CD4-positive, alpha-beta T cell (primary cell): Measurements from ENCODE around the gene ADAMTSL1. TPM values are rescaled to one million over a fixed set of nuclear protein-coding genes. Genes with fewer than 3 reads are reported as not detected.

Experiments used
- ATAC-seq: fragments of 200-7000 bp; cut with Tn5 transposase; one replicate; pipeline ENCODE4 v1.10.0; 2022; ENCODE audit warnings: mild to moderate bottlenecking; ENCODE audit not compliant: poor library complexity
- CTCF ChIA-PET: fragments of 350-600 bp; sonication (Branson Sonifier 250); formaldehyde crosslinking; loops from one replicate; lab custom pipeline; 2021; ENCODE audit warnings: antibody characterized with exemption, inconsistent platforms; lab: Charles Lee
- POLR2A ChIA-PET: fragments of 350-600 bp; sonication (Branson Sonifier 250); formaldehyde crosslinking; loops from one replicate; lab custom pipeline; 2021; ENCODE audit warnings: antibody characterized with exemption, inconsistent platforms; lab: Charles Lee
- DNase-seq, 14 experiments: peaks; one replicate each; pipeline ENCODE4 v3.0.0-alpha.2; 2013 to 2020; ENCODE audit warnings: mixed read lengths in 2 of 14
- H3K27ac ChIP-seq, 2 donors: one replicate each; pipeline versions ENCODE4 v1.5.1 to v1.7.0; 2013; ENCODE audit warnings: low read length in 2 of 2, low read depth in 1 of 2, mild to moderate bottlenecking in 1 of 2
- H3K27me3 ChIP-seq, 2 experiments: 1 replicate in 1 of 2; 2 replicates in 1 of 2; pipeline versions ENCODE4 v1.6.1 to v1.7.0; 2013; ENCODE audit warnings: low read length in 2 of 2, control low read depth in 1 of 2, mild to moderate bottlenecking in 1 of 2, moderate library complexity in 1 of 2; ENCODE audit not compliant: insufficient read depth in 2 of 2, control insufficient read depth in 1 of 2
- H3K36me3 ChIP-seq: one replicate; pipeline ENCODE4 v1.6.1; 2013; ENCODE audit warnings: low read length, control low read depth; ENCODE audit not compliant: insufficient read depth
- H3K4me1 ChIP-seq: one replicate; pipeline ENCODE4 v1.6.1; 2013; ENCODE audit warnings: low read length, control low read depth; ENCODE audit not compliant: insufficient read depth
- H3K4me3 ChIP-seq: one replicate; pipeline ENCODE4 v1.5.1; 2013; ENCODE audit warnings: mild to moderate bottlenecking, low read length, moderate library complexity
- H3K9me3 ChIP-seq, 2 experiments: 1 replicate in 1 of 2; 2 replicates in 1 of 2; pipeline versions ENCODE4 v1.6.1 to v1.7.0; 2013; ENCODE audit warnings: low read length in 2 of 2, mild to moderate bottlenecking in 2 of 2, control low read depth in 1 of 2, moderate library complexity in 1 of 2; ENCODE audit not compliant: control insufficient read depth in 1 of 2, insufficient read depth in 1 of 2
- H3K27ac Mint-ChIP-seq: one replicate; pipeline ENCODE4 v1.8.0; 2020; ENCODE audit warnings: mixed read lengths
- H3K27me3 Mint-ChIP-seq: one replicate; pipeline ENCODE4 v1.8.0; 2021; ENCODE audit warnings: mixed read lengths
- H3K36me3 Mint-ChIP-seq: one replicate; pipeline ENCODE4 v1.8.0; 2021; ENCODE audit warnings: low read depth, mixed read lengths
- H3K4me1 Mint-ChIP-seq: one replicate; pipeline ENCODE4 v1.8.0; 2021; ENCODE audit warnings: low read depth, mixed read lengths
- H3K4me3 Mint-ChIP-seq: one replicate; pipeline ENCODE4 v1.8.0; 2020; ENCODE audit warnings: mild to moderate bottlenecking, mixed read lengths
- H3K9me3 Mint-ChIP-seq: one replicate; pipeline ENCODE4 v1.8.0; 2020; ENCODE audit warnings: mixed read lengths
- CTCF ChIP-seq: fragments of 200-600 bp; IDR thresholded peaks from one replicate; pipeline ENCODE4 v1.8.0; 2022; ENCODE audit warnings: antibody characterized with exemption, mild to moderate bottlenecking
- intact Hi-C, 2 experiments: fragments of 100-400 bp; cut with DNase I in 1 of 2; cut with micrococcal nuclease in 1 of 2; formaldehyde crosslinking; loops; one replicate each; pipeline versions ENCODE4 v1.15.1 to v1.9.0; 2023 to 2025; cut with DNase I, micrococcal nuclease
- microRNA-seq: library from miRNA; unstranded; fragments of <30 nt; microRNA quantifications from one replicate; pipeline ENCODE4 v1.2.0, GENCODE V29; 2021; ENCODE audit warnings: borderline microRNAs expressed, borderline replicate concordance
- total RNA-seq, 174 experiments: library from RNA in 2 of 174; stranded (reverse) in 2 of 174; gene quantifications; one replicate each; pipeline ENCODE4 v1.2.3 and lab custom pipeline; 2021 to 2026

ADAMTSL1 gene
- total RNA-seq, 2 experiments from 2014 or later, result not detected

GRCh38 chr9:18955626-18956025, 481.7 kb downstream of the ADAMTSL1 start:
- ATAC-seq, result no peak
- H3K27me3 Mint-ChIP-seq, result peaks cover 17% of the 10 kb centered on the region
- H3K9me3 ChIP-seq, result no peaks in the 10 kb centered on the region
- H3K9me3 Mint-ChIP-seq, result no peaks in the 10 kb centered on the region
- no peaks in the 10 kb centered on the region for H3K4me1 Mint-ChIP-seq
- no peaks in the 10 kb centered on the region for H3K4me1 ChIP-seq
- no peaks in the 10 kb centered on the region for H3K36me3 ChIP-seq
- H3K36me3 Mint-ChIP-seq, result no peaks in the 10 kb centered on the region
- no peak overlapping the region for H3K4me3 ChIP-seq
- H3K27ac Mint-ChIP-seq, result no peak overlapping the region
- H3K27ac ChIP-seq, result no peak overlapping the region
- no peak for TF ChIP-seq CTCF
- DNase-seq, result no peak
- no peak overlapping the region for H3K4me3 Mint-ChIP-seq
- H3K27me3 ChIP-seq, result no peaks in the 10 kb centered on the region
- intact Hi-C loops, result loop anchor here in 1 of 2 experiments (10.0 kb wide), 1 partner anchor 61 kb away; no protein-coding TSS in a partner anchor
- POLR2A ChIA-PET, result no interaction called here
- CTCF ChIA-PET, result no interaction called here

Small RNA genes within 50 kb of the gene (microRNA-seq; reads per million reads assigned to microRNA genes)
- not detected for gene MIR3152
